Measurements from ENCODE around the gene TRAIP. TPM values are rescaled to one million over a fixed set of nuclear protein-coding genes. Genes with fewer than 3 reads are reported as not detected.

TRAIP gene
- total RNA-seq, 2 experiments from 2014 or later: 23.2 to 25.1 TPM

DNA sequence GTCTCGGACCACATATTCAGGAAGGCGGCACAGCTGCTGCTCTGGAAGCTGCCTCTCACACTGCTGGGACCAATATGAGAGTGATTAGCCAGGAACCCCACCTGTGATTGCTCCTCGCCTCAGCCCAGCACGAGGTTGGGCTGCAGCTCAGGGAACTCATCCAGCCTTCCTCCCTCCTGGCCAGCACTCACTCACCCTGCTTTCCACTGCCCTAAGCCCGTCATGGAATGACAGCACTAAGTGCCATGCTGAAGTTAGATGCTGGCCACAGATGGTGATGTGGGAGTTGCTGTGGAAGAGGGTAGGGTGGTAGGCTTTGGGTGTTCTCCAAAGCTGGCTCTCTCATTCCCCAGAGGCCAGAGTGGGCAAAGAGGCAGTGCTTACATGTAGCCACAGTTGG, 40.0 kb upstream of the TRAIP start:
- Mint-ChIP-seq H3K27ac (no peak overlapping the region), H3K9me3 (no peaks in the 10 kb centered on the region), H3K36me3 (ENCODE audit: low read depth) (no peaks in the 10 kb centered on the region), H3K27me3 (no peaks in the 10 kb centered on the region), H3K4me1 (ENCODE audit: low read depth) (no peaks in the 10 kb centered on the region), H3K4me3 (no peak overlapping the region)
- TF ChIP-seq, protein P1, sequence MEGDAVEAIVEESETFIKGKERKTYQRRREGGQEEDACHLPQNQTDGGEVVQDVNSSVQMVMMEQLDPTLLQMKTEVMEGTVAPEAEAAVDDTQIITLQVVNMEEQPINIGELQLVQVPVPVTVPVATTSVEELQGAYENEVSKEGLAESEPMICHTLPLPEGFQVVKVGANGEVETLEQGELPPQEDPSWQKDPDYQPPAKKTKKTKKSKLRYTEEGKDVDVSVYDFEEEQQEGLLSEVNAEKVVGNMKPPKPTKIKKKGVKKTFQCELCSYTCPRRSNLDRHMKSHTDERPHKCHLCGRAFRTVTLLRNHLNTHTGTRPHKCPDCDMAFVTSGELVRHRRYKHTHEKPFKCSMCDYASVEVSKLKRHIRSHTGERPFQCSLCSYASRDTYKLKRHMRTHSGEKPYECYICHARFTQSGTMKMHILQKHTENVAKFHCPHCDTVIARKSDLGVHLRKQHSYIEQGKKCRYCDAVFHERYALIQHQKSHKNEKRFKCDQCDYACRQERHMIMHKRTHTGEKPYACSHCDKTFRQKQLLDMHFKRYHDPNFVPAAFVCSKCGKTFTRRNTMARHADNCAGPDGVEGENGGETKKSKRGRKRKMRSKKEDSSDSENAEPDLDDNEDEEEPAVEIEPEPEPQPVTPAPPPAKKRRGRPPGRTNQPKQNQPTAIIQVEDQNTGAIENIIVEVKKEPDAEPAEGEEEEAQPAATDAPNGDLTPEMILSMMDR (IDR thresholded peaks at IDR 0.05): no peak
- no peak for DNase-seq
- POLR2A ChIA-PET: interaction anchor here (0.9 kb wide), 1 partner anchor 146 kb away, joined by 3 read pairs; no protein-coding TSS in a partner anchor
- no peak for ATAC-seq
- intact Hi-C loops (cut with micrococcal nuclease): no loop called here
- CTCF ChIA-PET: no interaction called here

- CTCF ChIA-PET: no interaction called here
- Mint-ChIP-seq H3K4me1 (ENCODE audit: low read depth) (no peaks in the 10 kb centered on the region), H3K4me3 (no peak overlapping the region), H3K27me3 (no peaks in the 10 kb centered on the region), H3K36me3 (ENCODE audit: low read depth) (no peaks in the 10 kb centered on the region), H3K9me3 (no peaks in the 10 kb centered on the region), H3K27ac (no peak overlapping the region)
- ATAC-seq (no peak), DNase-seq (no peak)
- TF ChIP-seq, protein P1 (IDR thresholded peaks at IDR 0.05): no peak
- POLR2A ChIA-PET: interaction anchor here (0.9 kb wide), 1 partner anchor 147 kb away, joined by 3 read pairs; no protein-coding TSS in a partner anchor
- intact Hi-C loops (cut with micrococcal nuclease): no loop called here
Measured at GRCh38 chr3:49895791-49896190, 39.4 kb upstream of the TRAIP start.

GRCh38 chr3:49889296-49889695, 32.9 kb upstream of the TRAIP start:
- Mint-ChIP-seq H3K9me3 (no peaks in the 10 kb centered on the region), H3K27me3 (no peaks in the 10 kb centered on the region), H3K27ac (no peak overlapping the region), H3K4me3 (no peak overlapping the region), H3K36me3 (ENCODE audit: low read depth) (no peaks in the 10 kb centered on the region), H3K4me1 (ENCODE audit: low read depth) (no peaks in the 10 kb centered on the region)
- ATAC-seq (no peak), DNase-seq (no peak)
- CTCF ChIA-PET: interaction anchor here (1.0 kb wide), 1 partner anchor 50 kb away, joined by 3 read pairs; no protein-coding TSS in a partner anchor
- intact Hi-C loops (cut with micrococcal nuclease): no loop called here
- TF ChIP-seq, protein P1 (IDR thresholded peaks at IDR 0.05): no peak
- POLR2A ChIA-PET: interaction anchor here (0.8 to 1.3 kb wide), 2 partner anchors 11 to 16 kb away, joined by 3 read pairs; no protein-coding TSS in a partner anchor

DNA sequence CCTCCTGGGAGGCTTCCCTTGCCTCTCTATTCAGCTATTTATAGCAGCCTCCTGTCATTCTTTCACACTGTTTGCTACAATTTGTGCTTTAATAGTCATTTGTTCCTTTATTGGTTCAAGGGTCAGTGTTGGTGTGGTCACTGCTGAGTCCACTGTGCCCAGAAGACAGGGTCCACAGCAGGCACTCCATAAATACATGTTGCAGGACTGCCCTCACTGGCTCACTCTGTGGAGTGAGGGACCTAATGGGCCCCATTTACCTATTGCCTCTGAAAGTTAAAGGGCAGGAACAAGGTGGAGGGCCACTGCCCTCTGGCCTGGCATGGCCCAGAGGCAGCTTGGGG, 30.5 kb upstream of the TRAIP start:
- no peak for DNase-seq
- ATAC-seq: no peak
- ChIA-PET CTCF (no interaction called here), POLR2A (no interaction called here)
- TF ChIP-seq, protein P1 (IDR thresholded peaks at IDR 0.05): no peak
- Mint-ChIP-seq H3K36me3 (ENCODE audit: low read depth) (no peaks in the 10 kb centered on the region), H3K4me1 (ENCODE audit: low read depth) (no peaks in the 10 kb centered on the region), H3K4me3 (no peak overlapping the region), H3K27me3 (no peaks in the 10 kb centered on the region), H3K9me3 (no peaks in the 10 kb centered on the region), H3K27ac (no peak overlapping the region)
- intact Hi-C loops (cut with micrococcal nuclease): no loop called here

- Mint-ChIP-seq H3K9me3 (no peaks in the 10 kb centered on the region), H3K36me3 (ENCODE audit: low read depth) (no peaks in the 10 kb centered on the region), H3K27ac (no peak overlapping the region), H3K27me3 (no peaks in the 10 kb centered on the region), H3K4me3 (no peak overlapping the region), H3K4me1 (ENCODE audit: low read depth) (no peaks in the 10 kb centered on the region)
- intact Hi-C loops (cut with micrococcal nuclease): no loop called here
- CTCF ChIA-PET: interaction anchor here (0.7 to 1.6 kb wide), 4 partner anchors 13 to 237 kb away, joined by 3 to 4 read pairs (median 3); no protein-coding TSS in a partner anchor
- POLR2A ChIA-PET: interaction anchor here (1.0 to 1.2 kb wide), 2 partner anchors 10 to 56 kb away, joined by 3 read pairs; no protein-coding TSS in a partner anchor
- TF ChIP-seq, protein P1 (IDR thresholded peaks at IDR 0.05): no peak
- ATAC-seq (no peak), DNase-seq (no peak)
Measured at GRCh38 chr3:49883998-49884397, 27.6 kb upstream of the TRAIP start.
